NCI-H2107 treated with DMSO at 0.1 percent for 48 hours (cell line): Measurements from ENCODE around the gene DEFB124.
A peak's percentile ranks its signal among the peaks of the same experiment; 100 is the strongest.
"Not testable (repeated sequence)": the region's sequence is repeated elsewhere in the genome, so short reads cannot be mapped to it uniquely, and the experiment has no call there.

ENCODE experiments used
- DNase-seq: peaks from one replicate; lab custom pipeline; 2025; ENCODE audit not compliant: unreplicated experiment; lab: John Stamatoyannopoulos, UW

The DEFB124 gene

GRCh38 chr20:31474758-31475427 is at the start of gene DEFB124, which contains the start of gene REM1:
TSS of gene DEFB124 (minus strand) at chr20:31475127. CDS start at chr20:31473013, 2,114 bp downstream.
TSS of gene REM1 (plus strand) at chr20:31475288. CDS start at chr20:31476446, 1,158 bp downstream.
- DNase-seq = no peak

- no peak for DNase-seq
These were observed 48.7 kb upstream of the DEFB124 start for GRCh38 chr20:31523361-31524283.

GRCh38 chr20:31522731-31523130 is 47.8 kb upstream of the DEFB124 start:
- no peak for DNase-seq

- DNase-seq = not testable (repeated sequence)
These were observed 46.3 kb upstream of the DEFB124 start for GRCh38 chr20:31521267-31521666.

GRCh38 chr20:31517373-31517772 is 42.4 kb upstream of the DEFB124 start:
- DNase-seq = no peak

- no peak for DNase-seq
These were observed 41.7 kb upstream of the DEFB124 start for GRCh38 chr20:31516651-31517050.

GRCh38 chr20:31516166-31516565 is 41.2 kb upstream of the DEFB124 start:
- DNase-seq = no peak

GRCh38 chr20:31515775-31516107 is 40.8 kb upstream of the DEFB124 start:
- DNase-seq = no peak

GRCh38 chr20:31515072-31515774 is 40.3 kb upstream of the DEFB124 start:
- no peak for DNase-seq

- DNase-seq = peak; percentile 35
These were observed 39.5 kb upstream of the DEFB124 start, which contains the start of gene HM13 for GRCh38 chr20:31514154-31515071. TSS of gene HM13 (plus strand) at chr20:31514442. CDS start at chr20:31514552, 110 bp downstream.

- DNase-seq = no peak
These were observed 33.8 kb upstream of the DEFB124 start for GRCh38 chr20:31508517-31509244.

GRCh38 chr20:31505903-31506302 is 31.0 kb upstream of the DEFB124 start:
- DNase-seq = no peak

GRCh38 chr20:31502884-31503673 is 28.2 kb upstream of the DEFB124 start:
- DNase-seq = not testable (repeated sequence)

GRCh38 chr20:31500527-31500926 is 25.6 kb upstream of the DEFB124 start:
- DNase-seq = no peak

- no peak for DNase-seq
These were observed 23.1 kb upstream of the DEFB124 start for GRCh38 chr20:31497838-31498540.

- DNase-seq = no peak
These were observed 21.9 kb upstream of the DEFB124 start for GRCh38 chr20:31496761-31497295.

GRCh38 chr20:31494131-31494530 is 19.2 kb upstream of the DEFB124 start:
- DNase-seq = no peak

GRCh38 chr20:31490752-31491151 is 15.8 kb upstream of the DEFB124 start:
- no peak for DNase-seq
